HG02763 (cell line): ENCODE measurements around the gene SLC43A1.

Experiments used
- ATAC-seq: cut with Tn5 transposase; IDR thresholded peaks from one replicate; pipeline ENCODE4 v1.9.1; 2021; ENCODE audit warnings: mild to moderate bottlenecking, moderate library complexity; ENCODE audit not compliant: unreplicated experiment

SLC43A1 gene

DNA sequence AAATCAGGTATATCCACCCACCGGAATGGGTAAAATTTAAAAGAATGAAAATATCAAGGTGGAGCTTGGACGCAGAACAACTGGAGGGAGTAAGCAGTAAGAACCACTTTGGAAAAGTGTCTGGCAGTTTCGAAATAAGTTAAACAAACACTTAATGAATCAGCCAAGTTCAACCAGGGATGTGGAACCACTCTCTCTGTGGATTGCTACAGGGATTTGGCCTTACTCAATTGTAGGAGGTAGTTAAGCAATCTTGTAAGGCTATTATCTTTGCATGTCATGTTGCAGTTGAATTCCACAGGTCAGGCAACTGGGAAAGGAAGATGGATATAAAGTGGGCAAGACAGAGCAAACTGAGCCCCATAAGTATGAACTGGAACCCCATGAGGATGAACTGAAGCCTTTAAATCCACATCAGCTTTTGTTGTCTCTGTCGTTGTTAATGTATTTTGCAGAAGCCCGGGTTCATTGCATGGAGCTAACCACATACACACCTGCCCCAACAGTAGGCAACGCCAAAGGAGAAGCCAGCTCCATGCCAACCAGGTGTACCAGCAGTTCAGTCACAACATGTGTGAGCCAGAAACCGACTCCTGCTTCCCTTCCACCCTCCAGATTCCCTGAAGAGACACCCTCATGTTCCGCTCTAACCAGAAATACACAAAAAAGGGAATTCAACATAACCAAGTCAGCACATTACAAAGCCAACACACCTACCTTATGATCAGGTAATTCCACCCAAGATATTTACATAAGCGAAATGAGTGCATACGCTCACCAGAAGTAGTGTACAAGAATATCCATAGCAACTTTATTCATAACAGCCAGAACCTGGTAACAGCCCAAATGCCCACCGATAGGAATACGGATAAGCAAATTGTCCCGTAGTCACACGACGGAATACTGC is 80.6 kb downstream of the SLC43A1 start:
- ATAC-seq, result no peak
